ENCODE measurements around the gene IPO9.

IPO9 gene

DNA sequence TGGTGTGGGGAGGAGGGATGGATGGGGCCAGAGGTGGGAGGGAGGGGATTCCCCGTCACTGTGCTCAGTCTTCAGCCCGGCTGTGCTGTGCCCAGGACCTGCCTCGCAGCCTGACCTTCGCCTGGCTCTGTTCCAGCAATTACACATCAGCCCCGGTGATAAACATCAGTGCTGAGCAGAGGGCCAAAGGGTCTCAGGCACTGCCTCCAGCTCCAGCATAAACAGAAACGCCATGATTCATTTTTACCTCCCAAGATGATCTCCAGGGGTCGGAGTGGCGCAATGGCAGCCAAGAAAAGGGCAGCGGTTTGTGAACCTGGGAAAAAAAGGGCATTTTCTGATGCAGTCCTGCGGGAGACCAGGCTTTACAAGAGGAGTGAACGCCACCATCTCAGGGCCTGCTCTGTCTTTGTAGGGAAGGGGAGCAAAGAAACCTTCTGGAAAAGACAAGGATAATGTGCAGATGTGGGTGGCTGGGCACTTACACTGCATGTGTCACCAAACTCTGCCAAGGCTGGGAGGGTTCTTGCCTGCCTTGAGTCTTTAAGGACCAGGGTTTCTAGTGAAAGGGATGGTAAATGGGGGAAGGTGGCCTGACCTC lies 87.8 kb downstream of the IPO9 start:
- H4K20me1 ChIP-seq (ENCODE audit: insufficient read depth, low read length): peaks cover 4% of the 10 kb centered on the region
- H3K4me2 ChIP-seq (ENCODE audit: insufficient read depth, low read length): no peak overlapping the region
- no peak overlapping the region for H3K9ac ChIP-seq (ENCODE audit: low read depth, low read length)
- peaks cover 21% of the 10 kb centered on the region for H3K27me3 ChIP-seq (ENCODE audit: insufficient read depth, low read length, poor library complexity)
- no peaks in the 10 kb centered on the region for H3K9me3 ChIP-seq (ENCODE audit: insufficient read depth, low read length, severe bottlenecking)
- no peaks in the 10 kb centered on the region for H3K79me2 ChIP-seq (ENCODE audit: insufficient read depth, low read length)
- TF ChIP-seq EZH2 (IDR thresholded peaks at IDR 0.05; ENCODE audit: borderline replicate concordance, low read depth, low read length, severe bottlenecking): no peak
- TF ChIP-seq, protein P1, sequence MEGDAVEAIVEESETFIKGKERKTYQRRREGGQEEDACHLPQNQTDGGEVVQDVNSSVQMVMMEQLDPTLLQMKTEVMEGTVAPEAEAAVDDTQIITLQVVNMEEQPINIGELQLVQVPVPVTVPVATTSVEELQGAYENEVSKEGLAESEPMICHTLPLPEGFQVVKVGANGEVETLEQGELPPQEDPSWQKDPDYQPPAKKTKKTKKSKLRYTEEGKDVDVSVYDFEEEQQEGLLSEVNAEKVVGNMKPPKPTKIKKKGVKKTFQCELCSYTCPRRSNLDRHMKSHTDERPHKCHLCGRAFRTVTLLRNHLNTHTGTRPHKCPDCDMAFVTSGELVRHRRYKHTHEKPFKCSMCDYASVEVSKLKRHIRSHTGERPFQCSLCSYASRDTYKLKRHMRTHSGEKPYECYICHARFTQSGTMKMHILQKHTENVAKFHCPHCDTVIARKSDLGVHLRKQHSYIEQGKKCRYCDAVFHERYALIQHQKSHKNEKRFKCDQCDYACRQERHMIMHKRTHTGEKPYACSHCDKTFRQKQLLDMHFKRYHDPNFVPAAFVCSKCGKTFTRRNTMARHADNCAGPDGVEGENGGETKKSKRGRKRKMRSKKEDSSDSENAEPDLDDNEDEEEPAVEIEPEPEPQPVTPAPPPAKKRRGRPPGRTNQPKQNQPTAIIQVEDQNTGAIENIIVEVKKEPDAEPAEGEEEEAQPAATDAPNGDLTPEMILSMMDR (IDR thresholded peaks at IDR 0.05; ENCODE audit: borderline replicate concordance, extremely low read depth, low read length, poor library complexity, severe bottlenecking): no peak
- DNase-seq: no peak
- no peaks in the 10 kb centered on the region for H3K36me3 ChIP-seq (ENCODE audit: insufficient read depth, low read length)
- H3K4me3 ChIP-seq (ENCODE audit: low read depth in 1 of 2, low read length in 2 of 2): no peak overlapping the region
- H3K27ac ChIP-seq (ENCODE audit: low read length): no peak overlapping the region
- no peak overlapping the region for H2AFZ ChIP-seq (ENCODE audit: low read depth, low read length)
- H3K4me1 ChIP-seq (ENCODE audit: insufficient read depth, low read length): no peaks in the 10 kb centered on the region
- no peak for ATAC-seq (ENCODE audit: insufficient read depth, low read depth)

GRCh38 chr1:201917362-201918033 lies 88.5 kb downstream of the IPO9 start:
- no peak overlapping the region for H3K4me2 ChIP-seq (ENCODE audit: insufficient read depth, low read length)
- no peaks in the 10 kb centered on the region for H3K4me1 ChIP-seq (ENCODE audit: insufficient read depth, low read length)
- H3K27me3 ChIP-seq (ENCODE audit: insufficient read depth, low read length, poor library complexity): peaks cover 19% of the 10 kb centered on the region
- ATAC-seq (ENCODE audit: insufficient read depth, low read depth) (no peak), DNase-seq (no peak)
- H3K27ac ChIP-seq (ENCODE audit: low read length): no peak overlapping the region
- H4K20me1 ChIP-seq (ENCODE audit: insufficient read depth, low read length): no peaks in the 10 kb centered on the region; the same call in 1 of the 2 replicates
- H3K9ac ChIP-seq (ENCODE audit: low read depth, low read length): no peak overlapping the region
- no peak overlapping the region for H3K4me3 ChIP-seq (ENCODE audit: low read depth in 1 of 2, low read length in 2 of 2)
- TF ChIP-seq, protein P1 (IDR thresholded peaks at IDR 0.05; ENCODE audit: borderline replicate concordance, extremely low read depth, low read length, poor library complexity, severe bottlenecking): no peak
- no peak for TF ChIP-seq EZH2 (IDR thresholded peaks at IDR 0.05; ENCODE audit: borderline replicate concordance, low read depth, low read length, severe bottlenecking)
- H3K79me2 ChIP-seq (ENCODE audit: insufficient read depth, low read length): no peaks in the 10 kb centered on the region
- H3K9me3 ChIP-seq (ENCODE audit: insufficient read depth, low read length, severe bottlenecking): no peaks in the 10 kb centered on the region
- no peaks in the 10 kb centered on the region for H3K36me3 ChIP-seq (ENCODE audit: insufficient read depth, low read length)
- H2AFZ ChIP-seq (ENCODE audit: low read depth, low read length): no peak overlapping the region

DNA sequence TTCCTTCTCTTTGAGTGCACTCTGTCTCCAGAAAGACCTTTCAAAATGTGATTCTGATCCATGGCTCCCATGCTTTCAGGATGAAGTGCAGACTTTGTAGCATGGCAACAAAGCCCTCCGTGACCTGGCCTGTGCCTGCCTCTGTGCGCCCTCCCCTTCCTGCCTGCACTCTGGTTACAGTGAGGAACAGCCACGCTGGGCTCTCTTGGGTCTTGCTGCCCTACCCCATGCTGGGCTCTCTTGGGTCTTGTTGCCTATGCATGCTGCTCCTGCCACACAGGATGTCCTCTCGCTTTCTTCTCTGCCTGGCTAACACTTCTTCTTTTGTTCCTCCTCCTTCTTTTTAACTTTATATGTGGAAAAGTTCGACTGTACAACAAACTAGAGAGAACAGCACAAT lies 89.4 kb downstream of the IPO9 start:
- Histone ChIP-seq H3K4me2 (ENCODE audit: insufficient read depth, low read length) (no peak overlapping the region), H3K79me2 (ENCODE audit: insufficient read depth, low read length) (no peaks in the 10 kb centered on the region), H2AFZ (ENCODE audit: low read depth, low read length) (no peak overlapping the region), H3K36me3 (ENCODE audit: insufficient read depth, low read length) (no peaks in the 10 kb centered on the region), H3K27me3 (ENCODE audit: insufficient read depth, low read length, poor library complexity) (peaks cover 19% of the 10 kb centered on the region), H3K9me3 (ENCODE audit: insufficient read depth, low read length, severe bottlenecking) (no peaks in the 10 kb centered on the region), H3K4me3 (ENCODE audit: low read depth in 1 of 2, low read length in 2 of 2) (no peak overlapping the region), H3K4me1 (ENCODE audit: insufficient read depth, low read length) (no peaks in the 10 kb centered on the region), H4K20me1 (ENCODE audit: insufficient read depth, low read length) (no peaks in the 10 kb centered on the region; the same call in 1 of the 2 replicates), H3K9ac (ENCODE audit: low read depth, low read length) (no peak overlapping the region), H3K27ac (ENCODE audit: low read length) (no peak overlapping the region)
- DNase-seq (no peak), ATAC-seq (ENCODE audit: insufficient read depth, low read depth) (no peak)
- TF ChIP-seq EZH2 (IDR thresholded peaks at IDR 0.05; ENCODE audit: borderline replicate concordance, low read depth, low read length, severe bottlenecking): no peak
- TF ChIP-seq, protein P1 (IDR thresholded peaks at IDR 0.05; ENCODE audit: borderline replicate concordance, extremely low read depth, low read length, poor library complexity, severe bottlenecking): no peak

Data from DND-41 (cell line).